T-cell (primary cell): ENCODE results near the gene GTF3C5. TPM values are rescaled to one million over a fixed set of nuclear protein-coding genes. Genes with fewer than 3 reads are reported as not detected.
A peak's percentile ranks its signal among the peaks of the same experiment; 100 is the strongest.
"Not testable (repeated sequence)": the region's sequence is repeated elsewhere in the genome, so short reads cannot be mapped to it uniquely, and the experiment has no call there.

Experiments used
- ATAC-seq, 4 experiments: fragments of 200-7000 bp in 3 of 4; fragments of 150-1000 bp in 1 of 4; cut with Tn5 transposase; replicated peaks in 1 of 4; 1 replicate in 3 of 4; 2 replicates in 1 of 4; pipeline ENCODE4 v1.10.0; 2021; ENCODE audit warnings: moderate library complexity in 3 of 4, mild to moderate bottlenecking in 2 of 4, moderate number of reproducible peaks in 1 of 4
- CTCF ChIA-PET, 2 donors: fragments of 300-600 bp; sonication (Branson Sonifier 250); formaldehyde crosslinking; loops; one replicate each; lab custom pipeline; 2022; ENCODE audit warnings: antibody characterized with exemption in 2 of 2; lab: Charles Lee
- POLR2A ChIA-PET, 2 donors: fragments of 300-600 bp; sonication (Branson Sonifier 250); formaldehyde crosslinking; loops; one replicate each; lab custom pipeline; 2022; ENCODE audit warnings: antibody characterized with exemption in 2 of 2; lab: Charles Lee
- DNase-seq, 35 experiments: peaks; one replicate each; pipeline versions ENCODE4 v3.0.0 to v3.0.0-alpha.2; 2013 to 2023
- H3K27ac ChIP-seq: one replicate; pipeline ENCODE4 v1.5.1; 2013; ENCODE audit warnings: low read length
- H3K27me3 ChIP-seq, 2 experiments: replicated peaks in 1 of 2; 1 replicate in 1 of 2; 2 replicates in 1 of 2; pipeline versions ENCODE4 v1.6.1 to v1.7.0; 2013; ENCODE audit warnings: low read length in 1 of 2, mixed read lengths in 1 of 2; ENCODE audit not compliant: control insufficient read depth in 2 of 2, insufficient read depth in 2 of 2; ENCODE audit errors: extremely low read depth in 1 of 2
- H3K36me3 ChIP-seq, 2 donors: 1 replicate in 1 of 2; 2 replicates in 1 of 2; pipeline versions ENCODE4 v1.6.1 to v1.7.0; 2013; ENCODE audit warnings: low read length in 1 of 2; ENCODE audit not compliant: control insufficient read depth in 2 of 2, insufficient read depth in 1 of 2; ENCODE audit errors: extremely low read depth in 1 of 2
- H3K4me1 ChIP-seq, 2 experiments: 1 replicate in 1 of 2; 2 replicates in 1 of 2; pipeline versions ENCODE4 v1.6.1 to v1.7.0; 2013; ENCODE audit warnings: low read length in 2 of 2, mixed read lengths in 1 of 2; ENCODE audit not compliant: insufficient read depth in 2 of 2, control insufficient read depth in 1 of 2; ENCODE audit errors: extremely low read depth in 1 of 2
- H3K4me3 ChIP-seq, 2 donors: 1 replicate in 1 of 2; 2 replicates in 1 of 2; pipeline versions ENCODE4 v1.5.1 to v1.7.0; 2013; ENCODE audit warnings: mild to moderate bottlenecking in 2 of 2, low read length in 1 of 2, moderate library complexity in 1 of 2; ENCODE audit not compliant: control insufficient read depth in 1 of 2; ENCODE audit errors: extremely low read depth in 1 of 2
- H3K9me3 ChIP-seq: 2 replicates; pipeline ENCODE4 v1.7.0; 2013
- H3K27ac Mint-ChIP-seq, 2 donors: one replicate each; pipeline ENCODE4 v1.8.0; 2020 to 2021; ENCODE audit warnings: mild to moderate bottlenecking in 2 of 2, mixed read lengths in 2 of 2
- H3K27me3 Mint-ChIP-seq, 2 donors: one replicate each; pipeline ENCODE4 v1.8.0; 2021 to 2022; ENCODE audit warnings: mixed read lengths in 2 of 2
- H3K36me3 Mint-ChIP-seq: one replicate; pipeline ENCODE4 v1.8.0; 2021; ENCODE audit warnings: mixed read lengths
- H3K4me1 Mint-ChIP-seq, 3 donors: one replicate each; pipeline ENCODE4 v1.8.0; 2020 to 2022; ENCODE audit warnings: mixed read lengths in 3 of 3, mild to moderate bottlenecking in 1 of 3
- H3K4me3 Mint-ChIP-seq, 3 donors: one replicate each; pipeline ENCODE4 v1.8.0; 2020 to 2022; ENCODE audit warnings: mild to moderate bottlenecking in 3 of 3, mixed read lengths in 3 of 3, moderate library complexity in 3 of 3
- H3K9me3 Mint-ChIP-seq, 3 donors: one replicate each; pipeline ENCODE4 v1.8.0; 2020 to 2022; ENCODE audit warnings: mixed read lengths in 3 of 3
- WGBS: methylation state at CpG from one replicate; pipeline ENCODE4 v1.1.5; 2013; ENCODE audit warnings: missing lambda C conversion rate; ENCODE audit not compliant: insufficient coverage; 5-methylcytosine and 5-hydroxymethylcytosine counted together
- total RNA-seq, 35 experiments: library from RNA in 6 of 35; stranded (reverse) in 6 of 35; fragments of 120-200 nt in 1 of 35; gene quantifications; one replicate each; pipeline versions ENCODE4 v1.2.1 to v1.2.4 and lab custom pipeline; 2013 to 2026

The GTF3C5 gene
- total RNA-seq, 5 donors from 2014 or later (not counting 1 experiment from before 2014, with no cell fraction given) = 46.6 to 91.2 (median 80.0) TPM

DNA sequence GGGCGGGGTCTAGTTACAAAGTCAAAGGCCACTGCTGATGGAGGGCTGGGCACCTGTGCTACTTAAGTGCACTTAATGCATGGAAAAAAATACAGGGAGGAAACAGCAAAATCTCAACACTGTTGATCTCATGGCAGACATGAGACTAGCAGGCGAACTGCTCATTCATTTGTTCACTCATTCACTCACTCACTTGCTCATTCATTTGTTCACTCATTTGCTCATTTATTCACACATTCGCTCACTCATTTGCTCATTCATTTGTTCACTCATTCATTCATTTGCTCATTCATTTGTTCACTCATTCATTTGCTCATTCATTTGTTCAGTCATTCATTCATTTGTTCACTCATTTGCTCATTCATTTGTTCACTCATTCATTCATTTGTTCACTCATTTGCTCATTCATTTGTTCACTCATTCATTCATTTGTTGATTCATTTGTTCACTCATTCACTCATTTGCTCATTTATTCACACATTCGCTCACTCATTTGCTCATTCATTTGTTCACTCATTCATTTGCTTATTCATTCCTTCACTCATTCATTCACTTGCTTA, 40.7 kb upstream of the GTF3C5 start:
- H3K4me1 ChIP-seq, POLR2A ChIA-PET, CTCF ChIA-PET, H3K36me3 ChIP-seq, DNase-seq, H3K4me3 ChIP-seq, H3K4me3 Mint-ChIP-seq, H3K27ac ChIP-seq, H3K9me3 ChIP-seq, H3K9me3 Mint-ChIP-seq, H3K27ac Mint-ChIP-seq, H3K36me3 Mint-ChIP-seq, H3K4me1 Mint-ChIP-seq: not testable (repeated sequence)
- peaks cover 0 to 74% of the 10 kb centered on the region in 2 experiments for H3K27me3 ChIP-seq
- peak in 2 of 4 experiments; percentile 31 to 32 for ATAC-seq
- H3K27me3 Mint-ChIP-seq = peaks cover 26 to 58% of the 10 kb centered on the region in 2 donors
- WGBS = 55% methylated on average over 2 of the region's 4 CpGs

- H3K4me1 Mint-ChIP-seq = peaks cover 3 to 9% (median 7%) of the 10 kb centered on the region in 3 donors
- peaks cover 3 to 8% of the 10 kb centered on the region in 2 experiments for H3K4me1 ChIP-seq
- DNase-seq = no peak
- H3K27me3 ChIP-seq = peaks cover 0 to 74% of the 10 kb centered on the region in 2 experiments
- H3K9me3 ChIP-seq = no peaks in the 10 kb centered on the region
- no peak overlapping the region for H3K4me3 Mint-ChIP-seq
- H3K4me3 ChIP-seq = no peak overlapping the region
- H3K27ac Mint-ChIP-seq = no peak overlapping the region
- no peak for ATAC-seq
- H3K36me3 Mint-ChIP-seq = no peaks in the 10 kb centered on the region
- H3K9me3 Mint-ChIP-seq = no peaks in the 10 kb centered on the region
- H3K27me3 Mint-ChIP-seq = peaks cover 26 to 57% of the 10 kb centered on the region in 2 donors
- 88% methylated on average over 12 of the region's 14 CpGs for WGBS
- H3K27ac ChIP-seq = no peak overlapping the region
- H3K36me3 ChIP-seq = no peaks in the 10 kb centered on the region
- POLR2A ChIA-PET = no interaction called here
- CTCF ChIA-PET = no interaction called here
Measured at GRCh38 chr9:132990781-132991180, 40.0 kb upstream of the GTF3C5 start.

- DNase-seq (peak in 3 of 35 experiments; percentile 10 to 27 (median 13)), ATAC-seq (no peak)
- CTCF ChIA-PET = no interaction called here
- peaks cover 3 to 9% (median 7%) of the 10 kb centered on the region in 3 donors for H3K4me1 Mint-ChIP-seq
- no peak overlapping the region for H3K27ac Mint-ChIP-seq
- Histone ChIP-seq H3K27me3 (peaks cover 0 to 75% of the 10 kb centered on the region in 2 experiments), H3K27ac (no peak overlapping the region), H3K4me3 (no peak overlapping the region), H3K9me3 (no peaks in the 10 kb centered on the region), H3K36me3 (no peaks in the 10 kb centered on the region), H3K4me1 (peaks cover 3 to 8% of the 10 kb centered on the region in 2 experiments)
- H3K9me3 Mint-ChIP-seq = no peaks in the 10 kb centered on the region
- no peak overlapping the region for H3K4me3 Mint-ChIP-seq
- H3K36me3 Mint-ChIP-seq = no peaks in the 10 kb centered on the region
- 45% methylated on average over 15 of the region's 16 CpGs for WGBS
- peaks cover 21 to 55% of the 10 kb centered on the region in 2 donors for H3K27me3 Mint-ChIP-seq
- POLR2A ChIA-PET = no interaction called here
Measured at GRCh38 chr9:132991351-132992300, 39.2 kb upstream of the GTF3C5 start.

GRCh38 chr9:132993511-132993939, 37.3 kb upstream of the GTF3C5 start:
- H3K9me3 ChIP-seq = no peaks in the 10 kb centered on the region
- no peak for DNase-seq
- H3K4me1 ChIP-seq = peaks cover 3 to 8% of the 10 kb centered on the region in 2 experiments
- Mint-ChIP-seq H3K27me3 (peaks cover 17 to 48% of the 10 kb centered on the region in 2 donors), H3K27ac (no peak overlapping the region), H3K4me3 (no peak overlapping the region), H3K9me3 (no peaks in the 10 kb centered on the region), H3K36me3 (no peaks in the 10 kb centered on the region), H3K4me1 (peaks cover 3 to 9% (median 7%) of the 10 kb centered on the region in 3 donors)
- H3K27me3 ChIP-seq = peaks cover 0 to 67% of the 10 kb centered on the region in 2 experiments
- 79% methylated on average over 13 of the region's 14 CpGs for WGBS
- ATAC-seq = no peak
- POLR2A ChIA-PET = no interaction called here
- no peaks in the 10 kb centered on the region for H3K36me3 ChIP-seq
- no peak overlapping the region for H3K4me3 ChIP-seq
- H3K27ac ChIP-seq = no peak overlapping the region
- CTCF ChIA-PET = interaction anchor here in 1 of 2 donors (0.5 to 0.6 kb wide), 2 partner anchors 54 to 1664 kb away, joined by 3 to 4 read pairs; no protein-coding TSS in a partner anchor

DNA sequence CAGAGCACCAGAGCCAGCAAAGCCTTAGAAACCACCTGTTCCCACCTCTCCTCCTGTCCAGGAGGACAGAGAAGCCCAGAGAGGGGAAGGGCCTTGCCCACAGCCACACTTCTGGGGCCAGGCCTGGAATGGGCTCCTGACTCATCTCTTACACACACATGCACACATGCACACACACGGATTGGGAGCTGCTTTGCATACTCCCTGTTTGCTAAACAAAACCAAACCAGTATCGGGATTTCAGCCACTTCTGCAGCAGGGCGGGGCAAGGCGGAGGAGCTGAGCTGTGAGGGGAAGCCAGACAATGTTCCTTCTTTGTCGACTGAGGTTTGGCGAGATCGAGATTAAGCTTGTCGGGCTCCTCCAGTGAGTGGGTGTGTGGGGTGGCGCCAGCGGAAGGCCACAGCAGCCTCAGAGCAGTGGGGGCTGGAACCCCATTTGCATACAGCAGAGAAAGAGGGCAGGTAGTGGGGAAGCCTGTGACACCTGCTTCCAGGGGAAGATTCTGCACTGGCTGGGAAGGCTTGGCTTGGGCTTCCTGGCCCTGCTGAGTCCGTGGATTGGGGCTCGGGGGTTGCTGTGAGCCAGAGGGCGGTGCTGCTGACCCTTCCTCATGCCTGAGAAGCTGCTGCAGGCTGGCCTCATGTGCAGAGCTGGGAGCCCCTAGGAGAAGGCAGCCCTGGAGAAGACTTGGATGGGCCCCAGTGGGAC, 36.2 kb upstream of the GTF3C5 start:
- no peaks in the 10 kb centered on the region for H3K9me3 ChIP-seq
- no peak overlapping the region for H3K27ac ChIP-seq
- peaks cover 3 to 9% (median 7%) of the 10 kb centered on the region in 3 donors for H3K4me1 Mint-ChIP-seq
- peaks cover 0 to 70% of the 10 kb centered on the region in 2 experiments for H3K27me3 ChIP-seq
- H3K4me3 Mint-ChIP-seq = no peak overlapping the region
- 17% methylated on average over 9 of the region's 13 CpGs for WGBS
- ChIA-PET CTCF (no interaction called here), POLR2A (no interaction called here)
- H3K4me1 ChIP-seq = peaks cover 3 to 8% of the 10 kb centered on the region in 2 experiments
- H3K36me3 ChIP-seq = no peaks in the 10 kb centered on the region
- no peaks in the 10 kb centered on the region for H3K36me3 Mint-ChIP-seq
- ATAC-seq = peak in 2 of 4 experiments; percentile 31 to 59
- DNase-seq = no peak
- H3K4me3 ChIP-seq = no peak overlapping the region
- H3K9me3 Mint-ChIP-seq = no peaks in the 10 kb centered on the region
- H3K27ac Mint-ChIP-seq = no peak overlapping the region
- peaks cover 20 to 49% of the 10 kb centered on the region in 2 donors for H3K27me3 Mint-ChIP-seq

DNA sequence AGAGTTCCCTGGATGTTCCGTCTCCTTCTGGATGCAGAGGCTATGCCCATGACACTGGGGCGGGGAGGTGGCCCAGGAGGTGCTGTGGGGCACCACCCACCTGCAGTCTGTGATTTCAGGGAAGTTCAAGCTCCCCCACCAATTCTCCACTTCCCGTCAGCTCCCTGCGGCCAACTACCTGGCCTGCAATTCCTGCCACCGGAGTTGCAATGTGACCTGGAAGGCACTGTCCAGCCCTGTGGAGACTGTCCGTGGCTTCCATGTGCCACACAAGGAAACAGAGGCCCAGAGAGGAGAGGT, 35.7 kb upstream of the GTF3C5 start:
- 94% methylated on average over 5 of the region's 6 CpGs for WGBS
- ChIA-PET POLR2A (no interaction called here), CTCF (no interaction called here)
- H3K36me3 Mint-ChIP-seq = no peaks in the 10 kb centered on the region
- peaks cover 3 to 8% of the 10 kb centered on the region in 2 experiments for H3K4me1 ChIP-seq
- H3K27ac Mint-ChIP-seq = no peak overlapping the region
- H3K27me3 ChIP-seq = peaks cover 0 to 76% of the 10 kb centered on the region in 2 experiments
- DNase-seq (no peak), ATAC-seq (no peak)
- H3K4me3 ChIP-seq = no peak overlapping the region
- no peak overlapping the region for H3K4me3 Mint-ChIP-seq
- H3K9me3 ChIP-seq = no peaks in the 10 kb centered on the region
- H3K4me1 Mint-ChIP-seq = peaks cover 3 to 9% (median 7%) of the 10 kb centered on the region in 3 donors
- H3K27ac ChIP-seq = no peak overlapping the region
- no peaks in the 10 kb centered on the region for H3K9me3 Mint-ChIP-seq
- peaks cover 20 to 53% of the 10 kb centered on the region in 2 donors for H3K27me3 Mint-ChIP-seq
- no peaks in the 10 kb centered on the region for H3K36me3 ChIP-seq
